Ascending aorta (tissue), 2 donors: ENCODE results near the gene SNX30. TPM values are rescaled to one million over a fixed set of nuclear protein-coding genes. Genes with fewer than 3 reads are reported as not detected.

Source experiments
- DNase-seq, 2 donors: peaks; one replicate each; pipeline ENCODE4 v3.0.0-alpha.2; 2019; ENCODE audit warnings: low spot score in 2 of 2
- H3K27ac ChIP-seq, 2 donors: fragments of 200-600 bp; sonication (generic); one replicate each; pipeline ENCODE4 v1.5.1; 2016 to 2017; ENCODE audit warnings: mild to moderate bottlenecking in 1 of 2
- H3K27me3 ChIP-seq: fragments of 200-600 bp; sonication (generic); one replicate; pipeline ENCODE4 v1.5.1; 2017
- H3K36me3 ChIP-seq, 2 donors: fragments of 200-600 bp; sonication (generic); one replicate each; pipeline ENCODE4 v1.5.1; 2016
- H3K4me1 ChIP-seq, 2 donors: fragments of 200-600 bp; sonication (generic); one replicate each; pipeline ENCODE4 v1.5.1; 2016 to 2017; ENCODE audit warnings: mild to moderate bottlenecking in 1 of 2
- H3K4me3 ChIP-seq, 2 donors: fragments of 200-600 bp; sonication (generic); one replicate each; pipeline ENCODE4 v1.5.1; 2016 to 2017; ENCODE audit warnings: mild to moderate bottlenecking in 1 of 2
- H3K9me3 ChIP-seq, 2 donors: fragments of 200-600 bp; sonication (generic); one replicate each; pipeline ENCODE4 v1.5.1; 2016
- intact Hi-C: fragments of 100-400 bp; cut with DNase I; formaldehyde crosslinking; loops from one replicate; pipeline ENCODE4 v1.15.1; 2023
- total RNA-seq: library from RNA; depleted of rRNA; stranded (reverse); fragments of >200 nt; gene quantifications from one replicate; pipeline ENCODE4 v1.1.0, GENCODE V29; 2016
- TF ChIP-seq, protein P1 (sequence below), 3 experiments: fragments of 200-600 bp in 2 of 3; fragments of 450-650 bp in 1 of 3; sonication (generic) in 2 of 3; IDR thresholded peaks; one replicate each; pipeline ENCODE4 v1.5.1; 2016 to 2019; ENCODE audit warnings: antibody characterized with exemption in 3 of 3, mild to moderate bottlenecking in 1 of 3, moderate library complexity in 1 of 3

SNX30 gene
- total RNA-seq, 1 donor from 2014 or later = 4.7 TPM

DNA sequence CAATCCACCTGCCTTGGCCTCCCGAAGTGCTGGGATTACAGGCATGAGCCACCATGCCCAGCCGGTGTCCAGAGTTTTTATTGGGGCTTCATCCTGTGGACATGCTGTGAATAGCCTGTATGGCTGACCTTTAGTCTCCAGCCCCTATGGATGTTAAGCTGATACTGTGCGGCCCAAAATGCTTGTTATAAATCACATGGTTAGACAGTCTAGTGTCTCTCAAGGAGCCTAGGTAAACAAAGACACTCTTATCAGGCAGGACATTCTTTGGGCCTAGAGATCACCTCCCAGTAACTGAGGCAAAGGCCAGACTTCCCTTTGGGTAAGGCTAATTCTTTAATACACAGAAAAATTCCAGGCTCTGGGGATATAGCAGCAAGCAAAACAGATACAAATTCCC is 162.1 kb downstream of the SNX30 start:
- intact Hi-C loops = no loop called here
- Histone ChIP-seq H3K36me3 (no peaks in the 10 kb centered on the region), H3K9me3 (no peaks in the 10 kb centered on the region), H3K4me1 (no peaks in the 10 kb centered on the region), H3K27ac (no peak overlapping the region), H3K27me3 (no peaks in the 10 kb centered on the region), H3K4me3 (no peak overlapping the region)
- no peak for DNase-seq
- TF ChIP-seq, protein P1, sequence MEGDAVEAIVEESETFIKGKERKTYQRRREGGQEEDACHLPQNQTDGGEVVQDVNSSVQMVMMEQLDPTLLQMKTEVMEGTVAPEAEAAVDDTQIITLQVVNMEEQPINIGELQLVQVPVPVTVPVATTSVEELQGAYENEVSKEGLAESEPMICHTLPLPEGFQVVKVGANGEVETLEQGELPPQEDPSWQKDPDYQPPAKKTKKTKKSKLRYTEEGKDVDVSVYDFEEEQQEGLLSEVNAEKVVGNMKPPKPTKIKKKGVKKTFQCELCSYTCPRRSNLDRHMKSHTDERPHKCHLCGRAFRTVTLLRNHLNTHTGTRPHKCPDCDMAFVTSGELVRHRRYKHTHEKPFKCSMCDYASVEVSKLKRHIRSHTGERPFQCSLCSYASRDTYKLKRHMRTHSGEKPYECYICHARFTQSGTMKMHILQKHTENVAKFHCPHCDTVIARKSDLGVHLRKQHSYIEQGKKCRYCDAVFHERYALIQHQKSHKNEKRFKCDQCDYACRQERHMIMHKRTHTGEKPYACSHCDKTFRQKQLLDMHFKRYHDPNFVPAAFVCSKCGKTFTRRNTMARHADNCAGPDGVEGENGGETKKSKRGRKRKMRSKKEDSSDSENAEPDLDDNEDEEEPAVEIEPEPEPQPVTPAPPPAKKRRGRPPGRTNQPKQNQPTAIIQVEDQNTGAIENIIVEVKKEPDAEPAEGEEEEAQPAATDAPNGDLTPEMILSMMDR (IDR thresholded peaks at IDR 0.05) = no peak

DNA sequence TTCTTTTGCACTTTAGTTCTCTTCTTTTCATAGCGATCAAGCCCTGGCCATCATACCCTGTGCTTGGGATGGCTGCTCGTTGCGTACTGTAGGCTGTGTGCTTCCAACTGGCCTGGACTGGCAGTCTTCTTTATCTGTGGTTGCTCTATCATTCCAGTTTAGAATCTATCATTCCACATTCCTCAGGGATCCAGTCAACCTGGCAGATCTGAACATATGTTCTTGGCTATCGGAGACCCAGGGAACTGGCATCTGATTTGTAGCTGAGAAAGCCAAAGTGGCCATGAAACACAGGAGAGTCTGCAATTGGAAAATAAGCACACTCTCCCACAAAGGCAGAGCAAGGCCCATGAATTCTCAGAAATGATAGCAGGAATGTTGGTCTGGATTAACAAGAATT is 162.8 kb downstream of the SNX30 start:
- H3K36me3 ChIP-seq = no peaks in the 10 kb centered on the region
- no peaks in the 10 kb centered on the region for H3K27me3 ChIP-seq
- intact Hi-C loops = no loop called here
- no peak overlapping the region for H3K4me3 ChIP-seq
- DNase-seq = no peak
- H3K4me1 ChIP-seq = no peaks in the 10 kb centered on the region
- H3K27ac ChIP-seq = no peak overlapping the region
- TF ChIP-seq, protein P1 (IDR thresholded peaks at IDR 0.05) = no peak
- H3K9me3 ChIP-seq = no peaks in the 10 kb centered on the region

DNA sequence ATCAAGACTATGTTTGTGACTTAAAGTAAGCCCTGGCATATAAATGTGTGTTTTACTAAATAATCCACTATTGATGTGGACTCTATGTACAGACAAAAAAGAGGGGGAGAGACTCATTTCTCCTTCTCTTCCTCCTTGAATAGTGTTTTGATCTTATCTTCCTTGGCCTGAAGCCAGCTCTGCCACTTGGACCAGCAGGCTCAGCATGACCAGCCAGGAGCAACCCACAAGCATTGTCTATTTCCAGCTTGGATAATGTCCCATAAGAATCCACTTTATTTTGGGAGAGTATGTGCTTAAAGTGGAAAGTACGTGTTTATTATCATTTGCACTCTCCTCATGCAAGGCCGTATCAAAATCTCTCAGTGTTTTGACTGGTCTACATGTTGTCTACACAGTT is 164.0 kb downstream of the SNX30 start:
- TF ChIP-seq, protein P1 (IDR thresholded peaks at IDR 0.05) = no peak
- Histone ChIP-seq H3K36me3 (no peaks in the 10 kb centered on the region), H3K4me1 (no peaks in the 10 kb centered on the region), H3K9me3 (no peaks in the 10 kb centered on the region), H3K4me3 (no peak overlapping the region), H3K27ac (no peak overlapping the region), H3K27me3 (no peaks in the 10 kb centered on the region)
- intact Hi-C loops = no loop called here
- DNase-seq = no peak

DNA sequence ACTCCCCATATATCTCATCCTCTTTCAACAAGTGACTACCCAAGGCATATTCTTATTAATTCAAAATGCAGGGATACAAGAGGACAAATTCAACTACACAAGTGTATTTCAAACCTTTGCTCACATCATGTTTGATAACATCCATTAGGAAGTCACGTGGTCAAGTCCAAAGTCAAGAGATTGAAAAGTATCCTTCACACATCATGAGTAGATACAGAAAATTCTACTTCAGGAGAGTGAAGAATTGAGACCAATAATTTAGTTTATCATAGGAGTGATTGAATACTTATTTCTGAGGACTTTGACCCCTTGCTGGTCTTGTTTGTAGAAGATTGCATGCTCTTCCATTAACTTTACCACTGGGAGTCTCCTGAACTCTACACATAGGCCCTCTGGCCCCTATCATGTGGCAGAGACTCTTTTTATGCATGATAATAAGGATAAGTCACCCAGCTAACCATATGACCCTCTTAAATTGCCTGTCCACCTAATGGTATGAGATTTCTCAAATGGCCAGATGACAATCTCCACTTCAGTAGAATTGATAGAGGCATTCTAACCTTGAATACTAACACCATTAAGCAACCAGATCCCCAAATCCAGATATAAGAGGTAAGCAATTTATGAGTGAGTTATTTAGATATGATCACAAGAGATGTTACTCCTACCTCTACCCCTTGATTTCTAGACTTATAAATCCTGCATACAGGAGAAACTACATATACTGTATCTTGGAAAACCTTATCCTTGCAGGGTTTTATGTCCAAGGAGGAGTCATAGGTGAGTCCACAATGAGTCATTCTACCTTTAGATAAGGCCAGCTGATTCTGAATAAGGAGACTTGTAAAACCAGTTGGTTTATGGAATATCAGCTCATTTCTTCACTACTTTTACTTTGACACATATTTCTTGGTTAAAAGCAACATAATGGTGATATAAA is 166.8 kb downstream of the SNX30 start:
- H3K27me3 ChIP-seq = no peaks in the 10 kb centered on the region
- no peak overlapping the region for H3K27ac ChIP-seq
- no peak overlapping the region for H3K4me3 ChIP-seq
- intact Hi-C loops = no loop called here
- no peaks in the 10 kb centered on the region for H3K4me1 ChIP-seq
- TF ChIP-seq, protein P1 (IDR thresholded peaks at IDR 0.05) = no peak
- no peak for DNase-seq
- no peaks in the 10 kb centered on the region for H3K9me3 ChIP-seq
- no peaks in the 10 kb centered on the region for H3K36me3 ChIP-seq

DNA sequence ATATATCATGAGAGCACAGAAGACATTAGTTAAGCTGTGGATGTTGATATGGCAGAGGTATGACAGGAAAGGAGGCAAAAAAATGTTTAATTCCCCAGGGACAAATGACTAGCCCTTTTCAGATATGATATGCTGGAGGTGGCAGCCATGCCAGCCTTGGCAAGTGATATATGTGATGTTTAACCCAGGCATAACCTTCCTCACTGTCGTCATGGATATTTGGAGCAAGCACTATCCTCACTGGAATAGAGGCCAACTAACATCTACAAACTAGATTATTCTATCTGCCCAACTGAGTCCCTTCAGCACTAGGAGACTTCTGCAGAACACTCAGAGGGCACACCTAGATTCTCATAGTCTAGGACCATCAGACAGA is 167.4 kb downstream of the SNX30 start:
- intact Hi-C loops = no loop called here
- Histone ChIP-seq H3K36me3 (no peaks in the 10 kb centered on the region), H3K9me3 (no peaks in the 10 kb centered on the region), H3K27me3 (no peaks in the 10 kb centered on the region), H3K27ac (no peak overlapping the region), H3K4me3 (no peak overlapping the region), H3K4me1 (no peaks in the 10 kb centered on the region)
- no peak for DNase-seq
- TF ChIP-seq, protein P1 (IDR thresholded peaks at IDR 0.05) = no peak
